Embryonic facial prominence (tissue), 1 donor: ENCODE data around the gene SCFD1.

Source experiments
- DNase-seq: peaks from one replicate; pipeline ENCODE4 v3.0.0-alpha.2; 2016; ENCODE audit errors: extremely low spot score

The SCFD1 gene

DNA sequence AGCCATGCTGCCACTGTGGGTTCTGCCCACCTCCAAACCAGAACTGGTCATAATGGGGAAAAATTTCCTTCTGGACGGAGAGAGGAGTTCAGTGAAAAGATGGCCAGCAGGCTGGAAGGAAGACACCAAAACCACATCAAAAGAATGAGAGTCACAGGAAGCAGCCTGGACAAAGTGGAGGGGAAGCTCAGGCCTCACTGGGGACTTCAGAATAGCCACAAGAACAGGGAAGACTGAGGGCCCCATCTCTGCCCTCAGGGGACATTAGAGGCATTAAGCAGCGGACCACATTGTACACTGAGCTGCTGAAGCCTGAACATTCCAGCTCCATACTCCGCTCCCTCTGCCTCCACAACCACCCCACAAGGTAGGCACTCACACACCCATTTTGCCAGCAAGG, 132.7 kb downstream of the SCFD1 start:
- no peak for DNase-seq

DNA sequence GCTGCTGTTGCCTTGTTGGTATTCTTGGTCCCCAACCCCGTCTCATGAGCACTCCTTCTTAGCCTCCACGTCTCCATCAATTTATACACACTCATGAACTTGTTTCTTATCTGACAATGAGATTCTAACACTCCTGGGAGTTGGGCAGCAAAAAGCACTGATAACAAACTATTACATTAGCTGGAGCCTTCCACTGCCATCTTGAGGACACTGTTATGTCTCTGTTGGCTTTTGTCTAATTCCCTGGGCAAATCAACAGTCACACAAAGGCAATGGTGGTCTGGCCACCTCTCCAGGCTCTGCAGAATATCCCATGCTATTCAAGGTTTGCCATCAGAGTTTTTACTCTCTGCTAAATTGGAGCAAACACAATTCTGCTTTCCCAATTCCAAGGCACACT, 134.5 kb downstream of the SCFD1 start:
- no peak for DNase-seq

DNA sequence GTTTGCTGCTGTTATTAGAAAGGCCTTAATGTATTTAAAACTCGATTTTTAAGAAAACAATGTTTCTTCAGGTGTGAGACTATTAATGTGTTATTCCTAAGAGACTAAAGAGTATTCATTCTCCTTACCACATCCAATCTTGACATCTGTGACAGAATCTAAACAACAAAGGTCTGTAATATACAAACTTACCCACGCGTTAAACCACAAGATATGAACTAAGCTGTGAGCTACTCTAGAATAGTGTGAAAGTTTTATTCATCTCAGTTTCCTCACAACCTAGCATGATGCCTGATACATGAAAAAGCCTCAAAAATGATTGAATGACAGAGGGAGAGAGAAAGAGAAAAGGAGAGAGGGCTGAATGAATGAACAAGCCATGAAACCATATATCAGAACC, 135.0 kb downstream of the SCFD1 start:
- no peak for DNase-seq

- no peak for DNase-seq
Observed at GRCh38 chr14:30759172-30760125, 137.3 kb downstream of the SCFD1 start.

- DNase-seq = no peak
Observed at GRCh38 chr14:30763891-30764290, 141.8 kb downstream of the SCFD1 start.

DNA sequence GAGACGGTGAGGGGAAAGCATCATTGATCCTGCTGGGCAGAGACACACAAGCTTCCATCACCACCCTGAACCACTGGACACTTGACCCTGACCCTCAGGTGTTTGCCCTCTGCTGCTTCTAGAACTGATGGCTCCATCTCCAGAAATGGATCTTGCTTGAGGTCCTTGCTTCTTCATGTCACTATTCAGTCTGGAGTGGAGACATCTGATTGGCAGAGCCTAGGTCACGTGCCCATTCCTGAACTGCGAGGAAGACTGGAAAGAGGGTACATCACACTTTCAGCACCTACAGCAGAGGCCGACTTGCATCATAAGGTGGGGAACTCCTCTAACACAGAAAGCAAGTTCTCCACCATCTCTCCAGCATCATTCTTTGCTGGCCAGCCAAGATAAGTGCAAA, 145.5 kb downstream of the SCFD1 start:
- DNase-seq = no peak

DNA sequence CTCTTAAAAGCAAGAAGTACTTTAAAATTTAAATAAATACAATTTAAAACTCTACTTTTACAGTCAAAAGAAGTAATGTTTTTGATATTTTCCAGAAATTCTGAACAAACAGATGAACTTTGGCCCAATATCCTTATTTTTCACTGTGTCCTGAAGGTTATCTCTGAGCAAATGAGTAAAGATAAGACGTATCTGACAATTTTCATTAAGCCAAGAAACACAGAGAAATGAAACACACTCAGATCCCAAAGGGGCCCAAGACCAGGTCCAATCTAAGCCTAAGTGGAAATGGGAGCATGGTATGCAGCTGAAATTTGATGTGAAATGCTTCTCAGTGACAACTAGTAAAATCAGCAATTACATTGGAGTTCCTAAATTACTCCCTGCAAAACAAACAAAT, 146.7 kb downstream of the SCFD1 start:
- DNase-seq = no peak

DNA sequence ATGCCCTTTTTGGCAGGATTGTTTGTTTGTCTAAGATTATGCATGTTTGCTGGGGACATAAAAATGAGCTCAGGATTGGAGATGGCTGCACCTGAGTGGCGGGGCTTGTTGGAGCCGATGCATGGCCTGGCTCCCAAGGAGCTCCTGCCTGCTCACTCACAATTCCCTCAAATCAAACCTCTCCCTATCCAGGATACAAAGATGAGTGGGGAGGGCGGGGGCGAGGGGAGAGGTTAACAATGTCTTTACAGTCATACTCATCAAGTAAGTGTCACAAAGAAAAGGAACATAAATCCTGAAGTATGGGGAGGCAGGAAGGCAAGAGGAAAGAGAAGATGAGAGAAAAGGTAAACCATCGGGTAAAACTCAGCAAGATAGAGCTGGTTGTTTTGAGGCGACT, 148.3 kb downstream of the SCFD1 start:
- DNase-seq = no peak

- no peak for DNase-seq
Observed at GRCh38 chr14:30771595-30771994, 149.5 kb downstream of the SCFD1 start.

DNA sequence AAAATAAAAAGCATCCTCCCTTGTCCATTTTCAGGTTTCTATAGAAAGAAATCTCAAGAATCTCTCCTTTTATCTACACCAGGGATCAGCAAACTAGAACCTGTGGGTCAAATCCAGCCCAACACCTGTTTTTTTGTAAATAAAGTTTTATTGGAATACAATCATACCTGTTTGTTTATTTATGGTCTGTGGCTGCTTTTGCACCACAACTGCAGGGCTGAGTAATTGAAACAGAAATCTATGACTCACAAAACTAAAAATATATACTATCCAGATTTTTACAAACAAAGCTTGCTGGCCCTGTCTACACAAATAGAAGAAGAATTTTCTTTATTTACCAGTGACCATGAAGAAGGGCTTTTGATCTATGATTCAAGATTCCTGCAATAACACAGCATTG, 157.1 kb downstream of the SCFD1 start:
- DNase-seq = no peak
